Esophagus (tissue), 2 donors: ENCODE data around the gene DCLK1. TPM values are rescaled to one million over a fixed set of nuclear protein-coding genes. Genes with fewer than 3 reads are reported as not detected.

Experiments
- H3K27ac ChIP-seq, 2 donors: one replicate each; pipeline ENCODE4 v1.5.1; 2013; ENCODE audit warnings: low read depth in 2 of 2, mild to moderate bottlenecking in 2 of 2, inconsistent platforms in 1 of 2, low read length in 1 of 2, moderate library complexity in 1 of 2
- H3K27me3 ChIP-seq, 2 donors: one replicate each; pipeline ENCODE4 v1.6.1; 2013; ENCODE audit warnings: low read length in 2 of 2, control low read depth in 1 of 2, mild to moderate bottlenecking in 1 of 2; ENCODE audit not compliant: insufficient read depth in 2 of 2, control insufficient read depth in 1 of 2
- H3K36me3 ChIP-seq, 2 donors: one replicate each; pipeline ENCODE4 v1.6.1; 2013; ENCODE audit warnings: low read length in 1 of 2; ENCODE audit not compliant: control insufficient read depth in 2 of 2, insufficient read depth in 2 of 2
- H3K4me1 ChIP-seq, 2 donors: one replicate each; pipeline ENCODE4 v1.6.1; 2013; ENCODE audit warnings: low read length in 1 of 2; ENCODE audit not compliant: control insufficient read depth in 2 of 2, insufficient read depth in 2 of 2
- H3K4me3 ChIP-seq, 2 donors: one replicate each; pipeline ENCODE4 v1.5.1; 2013; ENCODE audit warnings: low read length in 2 of 2, mild to moderate bottlenecking in 2 of 2, low read depth in 1 of 2, moderate library complexity in 1 of 2
- H3K9me3 ChIP-seq, 2 donors: one replicate each; pipeline ENCODE4 v1.6.1; 2013; ENCODE audit warnings: mild to moderate bottlenecking in 2 of 2, low read depth in 1 of 2, low read length in 1 of 2, moderate library complexity in 1 of 2; ENCODE audit not compliant: control insufficient read depth in 2 of 2, insufficient read depth in 1 of 2
- WGBS, 2 donors: extraction: QIAGEN DNeasy Blood & Tissue Kit; methylation state at CpG; one replicate each; pipeline ENCODE4 v1.1.7; 2013; 5-methylcytosine and 5-hydroxymethylcytosine counted together
- polyA plus RNA-seq, 2 donors: library from polyadenylated mRNA; stranded (reverse); fragments of 200-250 nt; gene quantifications; one replicate each; pipeline ENCODE4 v1.2.3, GENCODE V29; 2013
- donor health status: healthy with polysubstance abuse.
- donor health status: Bipolar disorder and iron deficiency.

The DCLK1 gene
- polyA plus RNA-seq, 2 donors, result 0.47 to 0.75 TPM

DNA sequence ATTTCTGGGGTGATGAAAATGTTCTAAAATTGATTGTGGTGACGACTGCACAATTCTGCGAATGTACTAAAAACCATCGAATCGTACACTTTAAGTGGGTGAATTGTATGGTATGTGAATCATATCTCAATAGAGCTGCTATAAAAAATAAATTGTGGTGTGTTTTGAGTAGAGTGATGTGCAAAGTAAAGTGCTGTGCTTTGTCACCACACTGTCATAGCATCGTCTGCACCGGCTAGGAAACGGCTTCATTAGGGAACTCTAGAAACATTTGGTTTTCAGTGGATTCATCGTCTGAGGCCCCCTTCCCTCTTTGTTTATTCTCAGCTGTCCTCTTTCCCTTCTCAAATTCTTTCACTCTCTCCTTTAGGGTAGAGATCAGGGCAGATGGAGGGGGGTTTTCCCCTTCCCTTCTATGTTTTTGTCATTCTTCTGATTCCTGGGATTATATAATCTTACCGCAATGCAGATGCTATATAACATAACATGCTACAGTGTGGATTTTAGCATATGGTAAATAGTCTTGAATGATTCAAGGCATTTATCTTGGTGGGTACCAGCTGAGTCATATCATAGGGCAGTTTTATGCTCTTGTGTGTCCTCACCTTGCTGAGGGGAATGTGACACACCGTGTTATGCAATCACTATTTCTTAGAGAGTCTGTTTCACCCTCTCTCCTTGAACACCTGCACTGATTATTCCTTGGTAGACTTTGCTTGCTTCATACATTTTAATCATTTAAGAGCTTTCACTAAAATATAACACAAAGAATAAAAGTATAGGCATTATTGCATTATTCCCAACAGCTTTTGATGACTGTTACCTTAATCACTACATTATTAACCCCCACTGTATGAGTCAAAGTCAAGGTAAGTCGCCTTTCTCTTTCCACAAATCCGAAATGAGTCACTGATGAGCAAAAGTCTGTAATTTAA lies 239.4 kb downstream of the DCLK1 start:
- H3K27me3 ChIP-seq, result no peaks in the 10 kb centered on the region
- H3K27ac ChIP-seq, result no peak overlapping the region
- H3K4me1 ChIP-seq, result no peaks in the 10 kb centered on the region
- H3K36me3 ChIP-seq, result no peaks in the 10 kb centered on the region
- 66 to 67% methylated on average over 12 of the region's 12 CpGs for WGBS, 2 donors
- no peak overlapping the region for H3K4me3 ChIP-seq
- H3K9me3 ChIP-seq, result peaks cover 0 to 3% of the 10 kb centered on the region in 2 donors

DNA sequence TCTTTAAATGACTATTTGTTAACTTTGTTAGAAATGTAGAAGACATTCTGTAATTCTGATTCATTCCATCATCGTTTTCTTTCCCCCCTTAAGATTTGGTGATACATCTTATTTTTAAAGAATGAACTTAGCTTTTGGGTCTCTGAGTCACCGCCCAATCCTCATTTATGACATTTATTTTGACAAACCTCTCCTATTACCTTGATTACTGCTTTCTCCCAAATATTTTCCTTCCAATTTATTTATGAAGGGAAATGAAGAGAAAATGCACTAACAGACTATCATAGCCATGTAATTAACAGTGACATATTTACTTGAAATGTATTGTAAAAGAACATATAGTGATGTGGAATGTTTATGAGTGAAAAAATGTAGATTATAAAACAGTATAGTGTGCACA lies 241.6 kb downstream of the DCLK1 start:
- WGBS, 2 donors, result 70 to 74% methylated on average over 2 of the region's 2 CpGs
- Histone ChIP-seq H3K9me3 (no peaks in the 10 kb centered on the region), H3K4me3 (no peak overlapping the region), H3K27ac (no peak overlapping the region), H3K36me3 (no peaks in the 10 kb centered on the region), H3K4me1 (no peaks in the 10 kb centered on the region), H3K27me3 (no peaks in the 10 kb centered on the region)

DNA sequence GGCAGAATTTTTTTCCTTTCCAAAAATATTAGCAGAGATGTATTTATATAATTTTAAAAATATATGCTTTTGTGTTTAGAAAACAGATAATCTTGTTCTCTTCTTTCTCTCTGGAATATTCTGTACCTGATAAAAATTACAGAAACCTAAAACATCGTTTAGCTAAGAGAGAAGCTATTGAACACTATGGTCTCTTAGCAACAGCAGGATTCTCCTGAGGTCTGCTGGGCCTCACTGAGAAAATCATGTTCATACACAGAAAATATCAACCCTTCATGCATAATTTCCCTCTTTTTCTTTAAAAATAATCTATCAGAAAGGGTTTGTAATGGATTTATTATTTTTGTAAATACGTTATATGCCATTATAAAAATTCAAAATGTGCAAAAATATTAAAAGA lies 242.2 kb downstream of the DCLK1 start:
- Histone ChIP-seq H3K36me3 (no peaks in the 10 kb centered on the region), H3K27ac (no peak overlapping the region), H3K4me1 (no peaks in the 10 kb centered on the region), H3K9me3 (no peaks in the 10 kb centered on the region), H3K27me3 (no peaks in the 10 kb centered on the region), H3K4me3 (no peak overlapping the region)
- WGBS, 2 donors, result 31 to 44% methylated on average over 2 of the region's 2 CpGs

DNA sequence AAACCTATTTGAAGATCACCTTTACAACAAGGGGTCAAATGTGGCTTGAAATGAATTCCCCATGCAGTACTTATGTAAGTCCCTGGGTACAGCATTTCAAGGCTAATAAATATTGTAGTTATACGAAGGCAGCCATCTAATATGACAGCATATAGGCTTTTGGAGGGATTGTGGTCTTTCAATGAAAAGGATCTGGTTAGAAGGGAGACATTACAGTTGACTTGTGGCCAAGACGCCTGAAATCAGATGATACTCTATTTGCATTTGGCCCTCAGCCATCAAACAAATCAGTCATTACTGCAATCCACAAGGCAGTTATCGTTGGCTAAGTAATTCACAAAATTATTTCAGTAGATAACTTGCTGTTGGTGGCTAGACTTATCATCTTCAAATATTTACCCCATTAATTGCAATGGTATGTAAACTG lies 242.7 kb downstream of the DCLK1 start:
- 28 to 31% methylated on average over 3 of the region's 3 CpGs for WGBS, 2 donors
- Histone ChIP-seq H3K27ac (no peak overlapping the region), H3K4me1 (no peaks in the 10 kb centered on the region)

DNA sequence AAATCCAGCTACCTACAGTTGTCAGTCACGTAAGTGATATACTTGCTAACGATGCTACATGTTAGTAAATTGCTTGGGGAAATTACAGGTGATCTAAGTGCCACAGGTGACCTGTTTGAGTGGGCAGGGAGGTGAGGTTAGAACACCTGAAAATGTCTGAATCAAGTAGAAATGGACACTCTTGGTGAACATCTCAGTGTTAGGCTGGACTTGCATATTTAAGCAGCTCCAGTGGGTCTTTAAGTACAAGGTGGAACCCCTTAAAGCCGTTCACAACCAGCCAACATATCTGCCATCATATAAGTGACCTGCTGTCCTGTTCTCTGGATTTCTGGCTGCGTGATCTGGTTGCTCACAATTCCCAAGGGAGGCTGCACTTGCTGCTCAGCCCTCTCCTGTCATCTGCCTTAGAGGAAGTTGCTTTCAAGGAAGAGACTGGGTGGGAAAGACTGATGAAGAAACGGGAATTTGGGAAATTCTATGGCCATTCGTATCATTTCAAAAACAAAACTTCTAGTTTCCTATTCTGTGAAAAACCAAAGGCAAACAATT lies 244.0 kb downstream of the DCLK1 start:
- no peaks in the 10 kb centered on the region for H3K9me3 ChIP-seq
- no peak overlapping the region for H3K4me3 ChIP-seq
- 78 to 80% methylated on average over 6 of the region's 6 CpGs for WGBS, 2 donors
- no peaks in the 10 kb centered on the region for H3K36me3 ChIP-seq
- H3K27ac ChIP-seq, result no peak overlapping the region
- no peaks in the 10 kb centered on the region for H3K27me3 ChIP-seq
- H3K4me1 ChIP-seq, result no peaks in the 10 kb centered on the region

More for the DNA sequence above, 242.7 kb downstream of the DCLK1 start:
- H3K27me3 ChIP-seq, result no peaks in the 10 kb centered on the region
- no peaks in the 10 kb centered on the region for H3K9me3 ChIP-seq
- H3K36me3 ChIP-seq, result no peaks in the 10 kb centered on the region
- H3K4me3 ChIP-seq, result no peak overlapping the region

DNA sequence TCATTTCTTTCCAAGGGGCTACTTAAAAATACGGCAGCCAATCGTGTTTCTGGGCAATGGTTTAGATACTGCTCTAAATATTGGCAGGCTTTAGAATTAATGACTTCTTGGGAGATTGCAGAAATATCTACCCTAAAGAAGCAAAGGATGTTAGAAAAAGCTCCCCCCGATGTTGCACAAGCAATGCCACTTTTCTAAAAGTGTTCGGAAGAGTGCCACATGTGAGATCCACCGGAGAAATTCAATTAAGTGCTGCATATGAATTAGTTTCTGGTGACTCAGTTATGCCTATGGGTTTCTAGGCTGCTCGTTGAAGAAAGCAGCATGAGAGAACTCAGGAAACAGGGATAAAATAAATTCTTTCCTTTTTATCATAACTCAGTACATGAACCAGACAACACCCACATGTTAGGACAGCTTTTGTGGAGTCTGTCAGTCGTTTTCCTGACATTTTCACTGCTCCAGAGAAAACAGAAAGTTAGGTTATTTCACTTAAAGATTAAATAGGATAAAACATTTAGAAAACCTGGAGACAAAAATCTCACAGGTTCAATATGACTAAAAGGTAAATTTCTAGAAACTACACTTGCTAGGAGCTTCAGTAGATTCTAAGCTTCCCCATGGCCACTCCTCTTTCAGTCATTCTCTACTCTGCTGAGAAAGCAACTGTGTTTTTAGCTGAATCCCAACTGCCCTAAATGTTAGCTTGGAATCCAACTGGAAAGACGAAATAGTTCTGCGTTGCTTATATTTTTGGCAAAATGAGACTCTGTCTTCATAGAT lies 244.7 kb downstream of the DCLK1 start:
- no peaks in the 10 kb centered on the region for H3K9me3 ChIP-seq
- H3K27ac ChIP-seq, result no peak overlapping the region
- no peaks in the 10 kb centered on the region for H3K4me1 ChIP-seq
- no peak overlapping the region for H3K4me3 ChIP-seq
- no peaks in the 10 kb centered on the region for H3K27me3 ChIP-seq
- H3K36me3 ChIP-seq, result no peaks in the 10 kb centered on the region
- 69 to 74% methylated on average over 9 of the region's 9 CpGs for WGBS, 2 donors

DNA sequence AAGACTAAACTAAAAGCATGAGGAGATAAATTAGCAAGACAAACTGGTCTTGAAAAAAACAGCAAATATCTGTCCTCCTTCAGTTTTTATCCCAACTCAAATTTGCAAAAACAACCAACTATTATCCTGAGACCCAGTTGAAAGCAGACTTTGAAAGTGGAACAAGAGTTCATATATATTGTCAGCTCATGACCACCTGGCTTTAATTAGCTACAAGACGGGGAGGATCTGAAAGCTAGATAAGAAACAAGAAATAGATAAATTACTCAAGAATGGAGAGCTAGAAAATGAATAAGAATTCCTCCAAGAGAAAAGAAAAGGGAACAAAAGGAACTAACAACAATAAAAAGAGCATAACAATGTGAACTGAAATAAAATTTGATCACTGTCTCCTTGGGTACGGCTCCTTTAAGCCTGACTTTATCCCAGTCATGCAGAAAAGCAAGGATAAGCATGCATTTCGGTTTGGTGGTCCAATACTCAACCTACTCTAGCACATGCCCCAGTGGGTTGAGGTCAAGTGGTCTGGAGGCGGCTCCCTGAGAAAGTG lies 246.9 kb downstream of the DCLK1 start:
- Histone ChIP-seq H3K36me3 (no peaks in the 10 kb centered on the region), H3K4me3 (no peak overlapping the region), H3K9me3 (no peaks in the 10 kb centered on the region), H3K4me1 (no peaks in the 10 kb centered on the region), H3K27me3 (no peaks in the 10 kb centered on the region), H3K27ac (no peak overlapping the region)
- WGBS, 2 donors, result 63 to 75% methylated on average over 4 of the region's 4 CpGs

DNA sequence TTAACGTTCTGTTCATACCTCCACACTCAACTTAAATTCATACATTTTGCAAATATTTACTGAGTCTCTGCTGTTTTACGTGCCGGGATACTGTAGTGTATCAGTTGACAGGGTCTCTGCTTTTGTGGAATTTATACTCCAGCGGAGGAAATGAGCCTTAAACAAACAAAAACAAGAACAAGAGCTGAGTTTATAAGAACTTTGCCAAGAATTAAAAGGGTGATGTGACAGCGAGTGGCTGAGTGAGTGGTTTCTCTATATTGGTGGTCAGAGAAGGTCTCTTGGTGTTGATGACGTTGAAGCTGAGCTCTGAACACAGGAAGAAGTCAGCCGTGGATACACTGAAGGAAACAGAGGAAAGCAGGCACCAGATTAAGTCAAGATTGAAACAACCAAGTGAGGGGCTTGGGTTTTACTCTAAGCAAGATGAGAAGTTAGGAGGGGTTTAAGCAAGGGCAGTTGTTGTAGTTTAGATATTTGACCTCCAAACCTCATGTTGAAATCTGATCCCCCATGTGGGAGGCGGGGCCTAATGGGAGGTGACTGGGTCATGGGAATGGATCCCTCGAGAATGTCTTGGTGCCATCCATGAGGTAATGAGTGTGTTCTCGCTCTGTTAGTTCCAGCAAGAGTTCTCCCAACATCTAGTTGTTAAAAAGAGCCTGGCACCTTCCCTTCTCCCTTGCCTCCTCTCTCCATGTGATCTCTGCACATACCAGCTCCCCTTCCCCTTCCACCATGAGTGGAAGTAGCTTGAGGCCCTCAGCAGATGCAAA lies 248.3 kb downstream of the DCLK1 start:
- no peak overlapping the region for H3K27ac ChIP-seq
- H3K36me3 ChIP-seq, result no peaks in the 10 kb centered on the region
- H3K27me3 ChIP-seq, result no peaks in the 10 kb centered on the region
- H3K9me3 ChIP-seq, result no peaks in the 10 kb centered on the region
- H3K4me1 ChIP-seq, result no peaks in the 10 kb centered on the region
- 49 to 56% methylated on average over 10 of the region's 10 CpGs for WGBS, 2 donors
- no peak overlapping the region for H3K4me3 ChIP-seq

DNA sequence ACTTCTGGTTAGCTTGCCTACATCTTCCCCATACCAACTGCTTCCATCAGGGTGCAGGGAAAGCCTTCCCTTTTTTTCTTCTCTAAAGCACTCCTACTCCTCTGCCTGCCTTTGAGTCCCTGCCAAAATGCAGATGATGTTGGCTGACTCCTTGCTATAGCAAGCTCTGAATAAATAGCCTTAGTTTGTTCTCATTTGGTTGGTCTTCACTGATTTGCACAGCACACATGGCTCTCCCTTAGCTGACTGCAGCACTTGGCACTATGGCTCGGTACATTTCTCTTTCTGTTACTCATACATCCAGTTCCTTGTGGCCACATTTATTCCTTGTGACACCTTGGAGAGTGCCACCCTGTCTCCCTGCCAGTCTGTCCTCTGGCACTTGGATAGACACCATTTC lies 249.8 kb downstream of the DCLK1 start:
- Histone ChIP-seq H3K36me3 (no peaks in the 10 kb centered on the region), H3K4me1 (no peaks in the 10 kb centered on the region), H3K27ac (no peak overlapping the region), H3K4me3 (no peak overlapping the region), H3K9me3 (no peaks in the 10 kb centered on the region), H3K27me3 (no peaks in the 10 kb centered on the region)
- WGBS, 2 donors, result 46 to 56% methylated on average over 1 of the region's 1 CpG
